Fibroblast of lung (primary cell): Measurements from ENCODE around the gene FTSJ1. TPM values are rescaled to one million over a fixed set of nuclear protein-coding genes. Genes with fewer than 3 reads are reported as not detected.

ENCODE experiments used
- DNase-seq, 2 donors: peaks; one replicate each; pipeline versions ENCODE4 v3.0.0 to v3.0.0-alpha.2; 2010; ENCODE audit warnings: low read depth in 2 of 2
- H2AFZ ChIP-seq: 2 replicates; pipeline ENCODE4 v1.5.1; 2012; ENCODE audit warnings: low read length, control low read depth, inconsistent platforms
- H3K27ac ChIP-seq: 2 replicates; pipeline ENCODE4 v1.5.1; 2011; ENCODE audit warnings: low read length, control low read depth; ENCODE audit not compliant: insufficient read depth
- H3K27me3 ChIP-seq: 2 replicates; pipeline ENCODE4 v1.5.1; 2011; ENCODE audit warnings: mild to moderate bottlenecking, low read length; ENCODE audit not compliant: control insufficient read depth, insufficient read depth
- H3K36me3 ChIP-seq: 2 replicates; pipeline ENCODE4 v1.5.1; 2011; ENCODE audit warnings: low read length; ENCODE audit not compliant: control insufficient read depth, insufficient read depth
- H3K4me1 ChIP-seq: 2 replicates; pipeline ENCODE4 v1.5.1; 2011; ENCODE audit warnings: low read length; ENCODE audit not compliant: control insufficient read depth, insufficient read depth; ENCODE audit errors: extremely low read depth
- H3K4me2 ChIP-seq: 2 replicates; pipeline ENCODE4 v1.5.1; 2011; ENCODE audit warnings: low read length, control low read depth; ENCODE audit not compliant: insufficient read depth; ENCODE audit errors: extremely low read depth
- H3K4me3 ChIP-seq, 4 experiments: fragments of 200-600 bp in 1 of 4; sonication (generic) in 1 of 4; replicated peaks in 1 of 4; 2 replicates each; pipeline ENCODE4 v1.5.1; 2011 to 2016; ENCODE audit warnings: low read length in 4 of 4, low read depth in 3 of 4, mild to moderate bottlenecking in 3 of 4, control low read depth in 2 of 4, inconsistent platforms in 1 of 4, mixed read lengths in 1 of 4; ENCODE audit not compliant: insufficient read depth in 1 of 4; ENCODE audit errors: control extremely low read depth in 1 of 4
- H3K79me2 ChIP-seq: 2 replicates; pipeline ENCODE4 v1.5.1; 2012; ENCODE audit warnings: mild to moderate bottlenecking, low read length, inconsistent platforms; ENCODE audit not compliant: control insufficient read depth, insufficient read depth
- H3K9ac ChIP-seq: 2 replicates; pipeline ENCODE4 v1.5.1; 2011; ENCODE audit warnings: mild to moderate bottlenecking, low read length, control low read depth; ENCODE audit not compliant: insufficient read depth
- H3K9me3 ChIP-seq: 2 replicates; pipeline ENCODE4 v1.5.1; 2012; ENCODE audit warnings: low read depth, low read length; ENCODE audit not compliant: control insufficient read depth, insufficient read depth
- H4K20me1 ChIP-seq: 2 replicates; pipeline ENCODE4 v1.5.1; 2011; ENCODE audit warnings: low read length; ENCODE audit not compliant: control insufficient read depth, insufficient read depth; ENCODE audit errors: extremely low read depth
- CTCF ChIP-seq, 2 donors: IDR thresholded peaks in 1 of 2; conservative IDR thresholded peaks in 1 of 2; 1 replicate in 1 of 2; 2 replicates in 1 of 2; pipeline ENCODE4 v1.5.1; 2011 to 2012; ENCODE audit warnings: low read length in 2 of 2, control low read depth in 1 of 2, inconsistent platforms in 1 of 2, low read depth in 1 of 2, mild to moderate bottlenecking in 1 of 2
- EZH2 ChIP-seq: IDR thresholded peaks from 2 replicates; pipeline ENCODE4 v1.5.1; 2012; ENCODE audit warnings: low read length, control low read depth, mild to moderate bottlenecking; ENCODE audit errors: missing control alignments
- polyA plus RNA-seq, 2 donors: library from polyadenylated mRNA; depleted of rRNA in 1 of 2; stranded (reverse) in 1 of 2; unstranded in 1 of 2; fragments of >200 nt; gene quantifications; 2 replicates each; pipeline ENCODE4 v1.2.1, GENCODE V29; 2011 to 2012; ENCODE audit warnings: missing spikeins in 1 of 2
- total RNA-seq: library from RNA; depleted of rRNA; stranded (reverse); fragments of >200 nt; gene quantifications from 2 replicates; pipeline ENCODE4 v1.2.1, GENCODE V29; 2014

FTSJ1 gene
- total and polyA plus RNA-seq, 2 donors (not counting 1 experiment from before 2014, with no cell fraction given), result 29.4 to 30.2 TPM

GRCh38 chrX:48477960-48478755 lies 2.2 kb downstream of the FTSJ1 start:
- H3K4me1 ChIP-seq, result peaks cover 3% of the 10 kb centered on the region
- no peak for DNase-seq
- no peak overlapping the region for H3K27ac ChIP-seq
- no peaks in the 10 kb centered on the region for H3K27me3 ChIP-seq
- H3K4me2 ChIP-seq, result no peak overlapping the region
- peaks cover 24% of the 10 kb centered on the region for H3K79me2 ChIP-seq
- no peaks in the 10 kb centered on the region for H3K36me3 ChIP-seq
- TF ChIP-seq EZH2 (no peak), CTCF (conservative IDR thresholded peaks at IDR 0.05 in 1 of 2, IDR thresholded peaks at IDR 0.05 in 1 of 2; ENCODE audit: low read depth in 1 of 2, low read length in 2 of 2) (no peak)
- H3K4me3 ChIP-seq, result no peak overlapping the region
- H4K20me1 ChIP-seq, result no peaks in the 10 kb centered on the region
- H3K9me3 ChIP-seq, result no peaks in the 10 kb centered on the region
- no peak overlapping the region for H3K9ac ChIP-seq
- no peak overlapping the region for H2AFZ ChIP-seq

- H3K9ac ChIP-seq, result no peak overlapping the region
- no peak overlapping the region for H3K27ac ChIP-seq
- H2AFZ ChIP-seq, result no peak overlapping the region
- peaks cover 24% of the 10 kb centered on the region for H3K79me2 ChIP-seq
- H3K36me3 ChIP-seq, result no peaks in the 10 kb centered on the region
- TF ChIP-seq CTCF (conservative IDR thresholded peaks at IDR 0.05 in 1 of 2, IDR thresholded peaks at IDR 0.05 in 1 of 2; ENCODE audit: low read depth in 1 of 2, low read length in 2 of 2) (no peak), EZH2 (no peak)
- no peaks in the 10 kb centered on the region for H3K27me3 ChIP-seq
- H4K20me1 ChIP-seq, result no peaks in the 10 kb centered on the region
- no peaks in the 10 kb centered on the region for H3K9me3 ChIP-seq
- H3K4me1 ChIP-seq, result peaks cover 3% of the 10 kb centered on the region
- DNase-seq, result no peak
- no peak overlapping the region for H3K4me3 ChIP-seq
- no peak overlapping the region for H3K4me2 ChIP-seq
Observed at GRCh38 chrX:48478806-48479205, 2.8 kb downstream of the FTSJ1 start.

GRCh38 chrX:48480142-48480541 lies 4.1 kb downstream of the FTSJ1 start:
- Histone ChIP-seq H3K27me3 (no peaks in the 10 kb centered on the region), H3K4me2 (no peak overlapping the region), H3K4me1 (no peaks in the 10 kb centered on the region), H3K79me2 (peaks cover 24% of the 10 kb centered on the region), H3K9me3 (no peaks in the 10 kb centered on the region), H3K36me3 (no peaks in the 10 kb centered on the region), H3K27ac (no peak overlapping the region), H4K20me1 (no peaks in the 10 kb centered on the region), H3K4me3 (no peak overlapping the region), H3K9ac (no peak overlapping the region), H2AFZ (no peak overlapping the region)
- DNase-seq, result no peak
- TF ChIP-seq CTCF (conservative IDR thresholded peaks at IDR 0.05 in 1 of 2, IDR thresholded peaks at IDR 0.05 in 1 of 2; ENCODE audit: low read depth in 1 of 2, low read length in 2 of 2), result no peak
